Tibial artery (tissue), 4 donors: Measurements from ENCODE around the gene ZSCAN5A.
"Not testable (repeated sequence)": the region's sequence is repeated elsewhere in the genome, so short reads cannot be mapped to it uniquely, and the experiment has no call there.

Experiments used
- DNase-seq, 2 donors: peaks; one replicate each; pipeline ENCODE4 v3.0.0-alpha.2; 2019
- H3K27ac ChIP-seq, 2 donors: fragments of 200-600 bp; sonication (generic) in 1 of 2; 1 replicate in 1 of 2; 2 replicates in 1 of 2; pipeline ENCODE4 v1.5.1; 2018 to 2019; ENCODE audit warnings: mild to moderate bottlenecking in 1 of 2
- H3K27me3 ChIP-seq, 2 donors: fragments of 200-600 bp; sonication (generic) in 1 of 2; one replicate each; pipeline versions ENCODE4 v1.5.1 to v1.6.0; 2016 to 2019
- H3K36me3 ChIP-seq, 3 donors: fragments of 200-600 bp; sonication (generic) in 2 of 3; one replicate each; pipeline ENCODE4 v1.5.1; 2016 to 2019; ENCODE audit warnings: mild to moderate bottlenecking in 2 of 3
- H3K4me1 ChIP-seq, 4 donors: fragments of 200-600 bp; sonication (generic) in 2 of 4; 1 replicate in 3 of 4; 2 replicates in 1 of 4; pipeline ENCODE4 v1.5.1; 2016 to 2019
- H3K4me3 ChIP-seq, 2 donors: fragments of 200-600 bp; sonication (generic) in 1 of 2; 1 replicate in 1 of 2; 2 replicates in 1 of 2; pipeline ENCODE4 v1.5.1; 2018 to 2019; ENCODE audit warnings: mild to moderate bottlenecking in 2 of 2
- H3K9me3 ChIP-seq, 3 donors: fragments of 200-600 bp; sonication (generic) in 1 of 3; one replicate each; pipeline ENCODE4 v1.5.1; 2016 to 2019
- CTCF ChIP-seq, 2 experiments: fragments of 200-600 bp in 1 of 2; fragments of 450-650 bp in 1 of 2; IDR thresholded peaks; one replicate each; pipeline ENCODE4 v1.5.1; 2017 to 2019; ENCODE audit warnings: antibody characterized with exemption in 2 of 2, mild to moderate bottlenecking in 1 of 2, moderate library complexity in 1 of 2
- intact Hi-C: fragments of 100-400 bp; cut with DNase I; formaldehyde crosslinking; loops from one replicate; pipeline ENCODE4 v1.15.0; 2023; ENCODE audit warnings: low total_unique reads

The ZSCAN5A gene

GRCh38 chr19:56270676-56271075 lies 44.0 kb downstream of the ZSCAN5A start:
- DNase-seq, result no peak
- Histone ChIP-seq H3K27ac (no peak overlapping the region), H3K9me3 (no peaks in the 10 kb centered on the region), H3K36me3 (no peaks in the 10 kb centered on the region), H3K4me3 (no peak overlapping the region), H3K4me1 (no peaks in the 10 kb centered on the region), H3K27me3 (no peaks in the 10 kb centered on the region)
- intact Hi-C loops, result no loop called here
- TF ChIP-seq CTCF (IDR thresholded peaks at IDR 0.05), result no peak

DNA sequence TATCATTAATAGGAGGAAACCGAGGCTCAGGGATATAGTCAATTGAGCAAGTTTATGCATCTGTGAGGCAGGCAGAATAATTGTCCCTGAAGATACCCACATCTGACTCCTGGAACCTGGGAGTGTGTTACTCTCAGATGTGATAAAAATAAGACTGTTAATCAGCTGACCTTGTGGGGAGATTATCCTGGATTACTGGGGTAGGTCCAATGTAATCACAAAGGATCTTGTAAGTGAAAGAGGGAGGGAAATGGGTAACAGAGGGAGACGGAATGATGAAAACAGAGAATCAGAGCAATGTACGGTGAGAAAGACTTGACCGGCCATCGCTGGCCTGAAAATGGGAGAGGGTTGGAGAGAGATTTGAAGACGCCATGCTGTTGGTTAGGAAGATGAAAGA lies 45.3 kb downstream of the ZSCAN5A start:
- DNase-seq, result no peak
- no peaks in the 10 kb centered on the region for H3K4me1 ChIP-seq
- H3K27me3 ChIP-seq, result no peaks in the 10 kb centered on the region
- H3K27ac ChIP-seq, result no peak overlapping the region
- H3K9me3 ChIP-seq, result no peaks in the 10 kb centered on the region
- no peak for TF ChIP-seq CTCF (IDR thresholded peaks at IDR 0.05)
- H3K36me3 ChIP-seq, result no peaks in the 10 kb centered on the region
- intact Hi-C loops, result no loop called here
- H3K4me3 ChIP-seq, result no peak overlapping the region

DNA sequence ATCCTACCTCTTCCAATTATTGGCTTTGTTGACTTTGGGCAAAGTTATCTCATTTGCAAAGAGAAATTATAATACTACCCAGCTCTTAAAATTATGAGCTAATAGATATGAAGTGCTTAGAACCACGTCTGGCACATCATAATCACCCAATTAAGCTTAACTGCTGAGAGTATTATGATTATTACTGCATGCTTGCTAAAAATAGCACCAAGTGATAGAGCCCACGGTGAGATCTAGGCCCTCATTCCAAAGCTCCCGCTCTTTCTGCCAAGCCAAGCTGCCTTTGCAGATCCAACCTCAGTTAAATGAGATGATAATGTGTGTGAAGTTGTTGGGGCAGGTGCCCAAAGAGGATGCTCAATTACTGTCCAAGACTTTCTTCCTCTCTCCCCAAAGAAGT lies 48.6 kb downstream of the ZSCAN5A start:
- TF ChIP-seq CTCF (IDR thresholded peaks at IDR 0.05), result no peak
- Histone ChIP-seq H3K27me3 (no peaks in the 10 kb centered on the region), H3K4me1 (no peaks in the 10 kb centered on the region), H3K9me3 (no peaks in the 10 kb centered on the region), H3K27ac (no peak overlapping the region), H3K4me3 (no peak overlapping the region), H3K36me3 (no peaks in the 10 kb centered on the region)
- DNase-seq, result no peak
- intact Hi-C loops, result no loop called here

DNA sequence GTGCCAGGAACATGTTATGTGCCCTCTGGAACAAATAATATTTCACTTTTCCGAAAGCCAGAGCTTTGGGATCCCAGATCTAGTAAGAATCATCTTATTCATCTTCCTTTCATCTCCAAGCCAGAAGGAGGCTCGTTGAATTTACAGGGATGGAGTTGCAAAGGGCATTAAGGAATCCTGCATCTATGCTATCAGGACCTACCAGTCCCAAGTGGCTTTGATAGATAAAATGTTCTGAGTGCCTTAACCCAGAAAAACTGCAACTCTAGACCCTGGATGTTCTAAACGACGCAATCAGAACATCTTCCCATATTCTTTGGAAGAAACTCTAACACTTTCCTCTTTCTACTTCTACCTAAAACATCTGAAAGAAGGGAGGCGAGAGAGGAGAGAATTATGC lies 51.3 kb downstream of the ZSCAN5A start:
- H3K27ac ChIP-seq, result no peak overlapping the region
- intact Hi-C loops, result no loop called here
- no peak for TF ChIP-seq CTCF (IDR thresholded peaks at IDR 0.05)
- no peaks in the 10 kb centered on the region for H3K27me3 ChIP-seq
- H3K4me1 ChIP-seq, result no peaks in the 10 kb centered on the region
- DNase-seq, result no peak
- H3K9me3 ChIP-seq, result no peaks in the 10 kb centered on the region
- no peaks in the 10 kb centered on the region for H3K36me3 ChIP-seq
- no peak overlapping the region for H3K4me3 ChIP-seq

DNA sequence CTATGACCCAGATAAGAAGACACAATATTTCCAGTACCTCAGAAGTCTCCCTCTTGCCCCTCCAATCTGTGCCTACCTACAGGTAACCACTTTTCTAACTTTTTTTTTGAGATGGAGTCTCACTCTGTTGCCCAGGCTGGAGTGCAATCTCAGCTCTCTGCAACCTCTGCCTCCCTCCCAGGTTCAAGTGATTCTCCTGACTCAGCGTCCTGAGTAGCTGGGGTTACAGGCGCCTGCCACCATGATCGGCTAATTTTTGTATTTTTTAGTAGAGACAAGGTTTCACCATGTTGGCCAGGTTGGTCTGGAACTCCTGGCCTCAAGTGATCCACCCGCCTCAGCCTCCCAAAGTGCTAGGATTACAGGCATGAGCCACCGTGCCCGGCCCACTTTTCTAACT lies 52.7 kb downstream of the ZSCAN5A start:
- H3K27ac ChIP-seq, H3K27me3 ChIP-seq, H3K36me3 ChIP-seq, H3K4me1 ChIP-seq, H3K4me3 ChIP-seq, DNase-seq, H3K9me3 ChIP-seq, intact Hi-C loops: not testable (repeated sequence)

DNA sequence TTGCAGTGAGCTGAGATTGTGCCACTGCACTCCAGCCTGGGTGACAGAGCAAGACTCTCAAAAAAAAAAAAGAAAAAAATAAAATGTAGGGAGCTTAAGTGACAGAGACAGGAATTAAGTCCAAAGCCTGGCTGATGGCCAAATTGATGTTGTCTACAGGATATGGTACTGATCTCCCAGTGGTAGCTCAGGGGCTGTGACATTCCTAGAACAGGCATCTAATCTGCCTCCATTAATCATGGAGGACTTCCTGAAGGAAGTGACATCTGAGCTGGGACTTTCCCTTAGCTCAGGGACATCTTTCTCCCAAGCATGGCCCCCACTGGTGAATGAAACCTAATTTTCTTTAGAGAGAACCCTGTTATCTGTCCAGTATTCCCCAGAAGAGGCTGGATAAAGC lies 53.5 kb downstream of the ZSCAN5A start:
- H3K27ac ChIP-seq, result no peak overlapping the region
- no peak for DNase-seq
- H3K4me3 ChIP-seq, result no peak overlapping the region
- H3K36me3 ChIP-seq, result no peaks in the 10 kb centered on the region
- no peak for TF ChIP-seq CTCF (IDR thresholded peaks at IDR 0.05)
- peaks cover 0 to 2% of the 10 kb centered on the region in 2 donors for H3K27me3 ChIP-seq
- no peaks in the 10 kb centered on the region for H3K4me1 ChIP-seq
- H3K9me3 ChIP-seq, result no peaks in the 10 kb centered on the region
- intact Hi-C loops, result no loop called here
